WERI-Rb-1 (cell line): ENCODE measurements around the gene SHC4.

Source experiments
- DNase-seq: peaks from one replicate; pipeline ENCODE4 v3.0.0-alpha.2; 2020
- H3K27ac ChIP-seq: fragments of 250-450 bp; sonication (Bioruptor Pico); 2 replicates; pipeline ENCODE4 v1.5.1; 2020; ENCODE audit warnings: mild to moderate bottlenecking, moderate library complexity
- H3K27me3 ChIP-seq: fragments of 250-450 bp; sonication (Bioruptor Pico); 2 replicates; pipeline ENCODE4 v1.5.1; 2021; ENCODE audit warnings: mild to moderate bottlenecking, low read depth, moderate library complexity; ENCODE audit not compliant: insufficient read depth, severe bottlenecking
- H3K36me3 ChIP-seq: fragments of 250-450 bp; sonication (Bioruptor Pico); 2 replicates; pipeline ENCODE4 v1.5.1; 2020; ENCODE audit warnings: mild to moderate bottlenecking, moderate library complexity
- H3K4me3 ChIP-seq: 2 replicates; pipeline ENCODE4 v1.5.1; 2011; ENCODE audit warnings: low read depth, mild to moderate bottlenecking, control low read depth, low read length
- H3K9me3 ChIP-seq: fragments of 250-450 bp; sonication (Bioruptor Pico); 2 replicates; pipeline ENCODE4 v1.5.1; 2021; ENCODE audit warnings: mild to moderate bottlenecking, moderate library complexity; ENCODE audit not compliant: severe bottlenecking
- TF ChIP-seq, protein P1 (sequence below): IDR thresholded peaks from 2 replicates; pipeline ENCODE4 v1.5.1; 2011; ENCODE audit warnings: low read depth, mild to moderate bottlenecking, control low read depth, inconsistent platforms, low read length

Gene SHC4

GRCh38 chr15:48869966-48870365 is 93.8 kb downstream of the SHC4 start:
- Histone ChIP-seq H3K27ac (no peak overlapping the region), H3K4me3 (no peak overlapping the region), H3K9me3 (no peaks in the 10 kb centered on the region), H3K36me3 (no peaks in the 10 kb centered on the region), H3K27me3 (no peaks in the 10 kb centered on the region)
- TF ChIP-seq, protein P1, sequence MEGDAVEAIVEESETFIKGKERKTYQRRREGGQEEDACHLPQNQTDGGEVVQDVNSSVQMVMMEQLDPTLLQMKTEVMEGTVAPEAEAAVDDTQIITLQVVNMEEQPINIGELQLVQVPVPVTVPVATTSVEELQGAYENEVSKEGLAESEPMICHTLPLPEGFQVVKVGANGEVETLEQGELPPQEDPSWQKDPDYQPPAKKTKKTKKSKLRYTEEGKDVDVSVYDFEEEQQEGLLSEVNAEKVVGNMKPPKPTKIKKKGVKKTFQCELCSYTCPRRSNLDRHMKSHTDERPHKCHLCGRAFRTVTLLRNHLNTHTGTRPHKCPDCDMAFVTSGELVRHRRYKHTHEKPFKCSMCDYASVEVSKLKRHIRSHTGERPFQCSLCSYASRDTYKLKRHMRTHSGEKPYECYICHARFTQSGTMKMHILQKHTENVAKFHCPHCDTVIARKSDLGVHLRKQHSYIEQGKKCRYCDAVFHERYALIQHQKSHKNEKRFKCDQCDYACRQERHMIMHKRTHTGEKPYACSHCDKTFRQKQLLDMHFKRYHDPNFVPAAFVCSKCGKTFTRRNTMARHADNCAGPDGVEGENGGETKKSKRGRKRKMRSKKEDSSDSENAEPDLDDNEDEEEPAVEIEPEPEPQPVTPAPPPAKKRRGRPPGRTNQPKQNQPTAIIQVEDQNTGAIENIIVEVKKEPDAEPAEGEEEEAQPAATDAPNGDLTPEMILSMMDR = no peak
- DNase-seq = no peak

- H3K9me3 ChIP-seq = no peaks in the 10 kb centered on the region
- TF ChIP-seq, protein P1 = no peak
- H3K27ac ChIP-seq = no peak overlapping the region
- no peaks in the 10 kb centered on the region for H3K36me3 ChIP-seq
- H3K4me3 ChIP-seq = no peak overlapping the region
- H3K27me3 ChIP-seq = no peaks in the 10 kb centered on the region
- no peak for DNase-seq
Observed at GRCh38 chr15:48868536-48868935, 95.2 kb downstream of the SHC4 start.

- Histone ChIP-seq H3K4me3 (no peak overlapping the region), H3K27ac (no peak overlapping the region), H3K36me3 (no peaks in the 10 kb centered on the region), H3K9me3 (no peaks in the 10 kb centered on the region), H3K27me3 (no peaks in the 10 kb centered on the region)
- TF ChIP-seq, protein P1 = no peak
- no peak for DNase-seq
Observed at GRCh38 chr15:48868023-48868422, 95.7 kb downstream of the SHC4 start.

- DNase-seq = no peak
- H3K27ac ChIP-seq = no peak overlapping the region
- H3K9me3 ChIP-seq = no peaks in the 10 kb centered on the region
- H3K36me3 ChIP-seq = no peaks in the 10 kb centered on the region
- TF ChIP-seq, protein P1 = no peak
- H3K4me3 ChIP-seq = no peak overlapping the region
- no peaks in the 10 kb centered on the region for H3K27me3 ChIP-seq
Observed at GRCh38 chr15:48866141-48866563, 97.6 kb downstream of the SHC4 start.

- TF ChIP-seq, protein P1 = no peak
- Histone ChIP-seq H3K4me3 (no peak overlapping the region), H3K36me3 (no peaks in the 10 kb centered on the region), H3K27ac (no peak overlapping the region), H3K27me3 (no peaks in the 10 kb centered on the region), H3K9me3 (no peaks in the 10 kb centered on the region)
- DNase-seq = no peak
Observed at GRCh38 chr15:48865370-48866079, 98.2 kb downstream of the SHC4 start.

GRCh38 chr15:48862705-48863104 is 101.0 kb downstream of the SHC4 start:
- no peak for DNase-seq
- no peaks in the 10 kb centered on the region for H3K9me3 ChIP-seq

More at GRCh38 chr15:48862705-48863104, 101.0 kb downstream of the SHC4 start:
- H3K4me3 ChIP-seq = no peak overlapping the region
- no peaks in the 10 kb centered on the region for H3K27me3 ChIP-seq
- H3K36me3 ChIP-seq = no peaks in the 10 kb centered on the region
- TF ChIP-seq, protein P1 = no peak
- no peak overlapping the region for H3K27ac ChIP-seq
